GM23338 (cell line): ENCODE data around the gene E2F3.

Experiments
- CREB1 ChIP-seq: fragments of 250-450 bp; sonication (Bioruptor Pico); IDR thresholded peaks from 2 replicates; pipeline ENCODE4 v1.5.0; 2020; ENCODE audit warnings: low read depth, mild to moderate bottlenecking, moderate library complexity
- CTCF ChIP-seq, 2 experiments: fragments of 200-600 bp in 1 of 2; sonication (generic) in 1 of 2; conservative IDR thresholded peaks; 2 replicates each; pipeline versions ENCODE4 v1.5.1 to v1.6.1; 2016 to 2017; ENCODE audit warnings: antibody characterized with exemption in 2 of 2, low read depth in 2 of 2, mild to moderate bottlenecking in 2 of 2, moderate library complexity in 1 of 2
- ETS1 ChIP-seq: IDR thresholded peaks from 2 replicates; pipeline ENCODE4 v1.6.1; 2016; ENCODE audit warnings: antibody characterized with exemption
- EZH2 ChIP-seq: fragments of 200-600 bp; sonication (generic); IDR thresholded peaks from one replicate; pipeline ENCODE4 v1.8.0; 2017; ENCODE audit warnings: antibody characterized with exemption, mild to moderate bottlenecking, low read depth; ENCODE audit not compliant: unreplicated experiment
- EZH2phosphoT487 ChIP-seq: fragments of 200-600 bp; sonication (generic); IDR thresholded peaks from one replicate; pipeline ENCODE4 v1.8.1; 2018; ENCODE audit warnings: antibody characterized with exemption; ENCODE audit not compliant: unreplicated experiment
- JUNB ChIP-seq: IDR thresholded peaks from one replicate; pipeline ENCODE4 v1.6.1; 2016; ENCODE audit warnings: antibody characterized with exemption; ENCODE audit not compliant: unreplicated experiment
- POLR2AphosphoS5 ChIP-seq: IDR thresholded peaks from 2 replicates; pipeline ENCODE4 v1.6.1; 2016; ENCODE audit warnings: antibody characterized with exemption, low read depth
- REST ChIP-seq: IDR thresholded peaks from one replicate; pipeline ENCODE4 v1.6.1; 2018; ENCODE audit warnings: antibody characterized with exemption; ENCODE audit not compliant: unreplicated experiment
- STAT1 ChIP-seq: IDR thresholded peaks from one replicate; pipeline ENCODE4 v1.6.1; 2016; ENCODE audit warnings: antibody characterized with exemption; ENCODE audit not compliant: unreplicated experiment
- ZNF114 ChIP-seq: fragments of 250-450 bp; sonication (Bioruptor Pico); IDR thresholded peaks from 2 replicates; pipeline ENCODE4 v1.5.0; 2020; ENCODE audit warnings: mild to moderate bottlenecking, moderate library complexity
- ZNF331 ChIP-seq: fragments of 250-450 bp; sonication (Bioruptor Pico); IDR thresholded peaks from 2 replicates; pipeline ENCODE4 v1.5.0; 2020; ENCODE audit warnings: low read depth, mild to moderate bottlenecking, moderate library complexity
- ZNF462 ChIP-seq: fragments of 250-450 bp; sonication (Bioruptor Pico); IDR thresholded peaks from 2 replicates; pipeline ENCODE4 v1.5.0; 2020; ENCODE audit warnings: mild to moderate bottlenecking, moderate library complexity

GRCh38 chr6:20412682-20413073, 11.0 kb downstream of the E2F3 start:
- TF ChIP-seq CTCF (conservative IDR thresholded peaks at IDR 0.05; ENCODE audit: low read depth in 2 of 2) (no peak), REST (no peak), EZH2 (no peak), EZH2phosphoT487 (no peak), STAT1 (no peak), POLR2AphosphoS5 (no peak), ZNF114 (CRISPR knock-in tag) (no peak), ETS1 (no peak), CREB1 (no peak), JUNB (no peak), ZNF462 (CRISPR knock-in tag) (no peak), ZNF331 (no peak)
